Measurements from ENCODE around the gene TRIM44.

- TF ChIP-seq CTCF (IDR thresholded peaks at IDR 0.05 in 2 of 3, conservative IDR thresholded peaks at IDR 0.05 in 1 of 3; ENCODE audit: borderline replicate concordance in 1 of 3, insufficient read depth in 1 of 3, low read depth in 2 of 3, low read length in 2 of 3) (no peak), EZH2 (IDR thresholded peaks at IDR 0.05) (no peak), EGR1 (IDR thresholded peaks at IDR 0.05; ENCODE audit: low read depth) (no peak), POLR2A (IDR thresholded peaks at IDR 0.05; ENCODE audit: borderline replicate concordance, extremely low read depth, insufficient read depth, insufficient read length) (no peak), ZNF274 (IDR thresholded peaks at IDR 0.05; ENCODE audit: low read depth, low read length) (no peak)
- TF ChIP-seq, protein P1, sequence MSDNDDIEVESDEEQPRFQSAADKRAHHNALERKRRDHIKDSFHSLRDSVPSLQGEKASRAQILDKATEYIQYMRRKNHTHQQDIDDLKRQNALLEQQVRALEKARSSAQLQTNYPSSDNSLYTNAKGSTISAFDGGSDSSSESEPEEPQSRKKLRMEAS (IDR thresholded peaks at IDR 0.05), result no peak
- TF ChIP-seq, protein P2, sequence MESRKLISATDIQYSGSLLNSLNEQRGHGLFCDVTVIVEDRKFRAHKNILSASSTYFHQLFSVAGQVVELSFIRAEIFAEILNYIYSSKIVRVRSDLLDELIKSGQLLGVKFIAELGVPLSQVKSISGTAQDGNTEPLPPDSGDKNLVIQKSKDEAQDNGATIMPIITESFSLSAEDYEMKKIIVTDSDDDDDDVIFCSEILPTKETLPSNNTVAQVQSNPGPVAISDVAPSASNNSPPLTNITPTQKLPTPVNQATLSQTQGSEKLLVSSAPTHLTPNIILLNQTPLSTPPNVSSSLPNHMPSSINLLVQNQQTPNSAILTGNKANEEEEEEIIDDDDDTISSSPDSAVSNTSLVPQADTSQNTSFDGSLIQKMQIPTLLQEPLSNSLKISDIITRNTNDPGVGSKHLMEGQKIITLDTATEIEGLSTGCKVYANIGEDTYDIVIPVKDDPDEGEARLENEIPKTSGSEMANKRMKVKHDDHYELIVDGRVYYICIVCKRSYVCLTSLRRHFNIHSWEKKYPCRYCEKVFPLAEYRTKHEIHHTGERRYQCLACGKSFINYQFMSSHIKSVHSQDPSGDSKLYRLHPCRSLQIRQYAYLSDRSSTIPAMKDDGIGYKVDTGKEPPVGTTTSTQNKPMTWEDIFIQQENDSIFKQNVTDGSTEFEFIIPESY (IDR thresholded peaks at IDR 0.05; ENCODE audit: extremely low read depth, insufficient replicate concordance, low read length), result no peak
These were observed 13.5 kb downstream of the TRIM44 start for GRCh38 chr11:35675901-35676610.

All from HCT116 (cell line).